HEK293T (cell line): ENCODE results near the gene UBA1.

Experiments
- ELF4 ChIP-seq: fragments of 450-650 bp; IDR thresholded peaks from 2 replicates; pipeline ENCODE4 v1.6.1; 2017; ENCODE audit warnings: antibody characterized with exemption
- LEF1 ChIP-seq: fragments of 450-650 bp; IDR thresholded peaks from 2 replicates; pipeline ENCODE4 v1.6.1; 2017; ENCODE audit warnings: mild to moderate bottlenecking, borderline replicate concordance

- no peak for TF ChIP-seq ELF4
- no peak for TF ChIP-seq LEF1
Measured at GRCh38 chrX:47158131-47158530, 35.5 kb upstream of the UBA1 start.
